H1 (cell line): ENCODE data around the gene BICD1. TPM values are rescaled to one million over a fixed set of nuclear protein-coding genes. Genes with fewer than 3 reads are reported as not detected.

Source experiments
- CTCF ChIA-PET: fragments of 300-600 bp; sonication (Branson Sonifier 250); formaldehyde crosslinking; loops from one replicate; lab custom pipeline; 2021; ENCODE audit not compliant: partially characterized antibody; lab: Charles Lee
- POLR2A ChIA-PET: fragments of 300-600 bp; sonication (Branson Sonifier 250); formaldehyde crosslinking; loops from one replicate; lab custom pipeline; 2021; ENCODE audit warnings: inconsistent platforms; ENCODE audit not compliant: partially characterized antibody; lab: Charles Lee
- DNase-seq, 2 experiments: peaks; one replicate each; pipeline versions ENCODE4 v3.0.0 to v3.0.0-alpha.2; 2010 to 2022; ENCODE audit warnings: low spot score in 2 of 2, low read depth in 1 of 2, mixed read lengths in 1 of 2
- FAIRE-seq: peaks from 2 replicates; lab custom pipeline; 2011; peaks lifted over from hg19 to GRCh38; lab: Jason Lieb, UNC
- H2AFZ ChIP-seq: 2 replicates; pipeline ENCODE4 v1.8.1; 2012; ENCODE audit warnings: low read length, inconsistent platforms
- H2AK5ac ChIP-seq: 2 replicates; pipeline ENCODE4 v1.6.1; 2013; ENCODE audit warnings: low read depth, low read length
- H2BK120ac ChIP-seq: replicated peaks from 2 replicates; pipeline ENCODE3; 2013; ENCODE audit warnings: low read depth, low read length, inconsistent platforms
- H2BK12ac ChIP-seq: 2 replicates; pipeline ENCODE4 v1.6.1; 2013; ENCODE audit warnings: low read depth, low read length
- H2BK15ac ChIP-seq: 2 replicates; pipeline ENCODE4 v1.6.1; 2013; ENCODE audit warnings: low read length
- H2BK20ac ChIP-seq: 2 replicates; pipeline ENCODE4 v1.6.1; 2013; ENCODE audit warnings: low read length
- H2BK5ac ChIP-seq: 2 replicates; pipeline ENCODE4 v1.6.1; 2013; ENCODE audit warnings: low read depth, low read length
- H3K14ac ChIP-seq: 2 replicates; pipeline ENCODE4 v1.6.1; 2013; ENCODE audit warnings: inconsistent platforms; ENCODE audit not compliant: insufficient read length
- H3K18ac ChIP-seq: 2 replicates; pipeline ENCODE4 v1.6.1; 2013; ENCODE audit warnings: low read length; ENCODE audit errors: extremely low read depth
- H3K23ac ChIP-seq: 2 replicates; pipeline ENCODE4 v1.6.1; 2013; ENCODE audit warnings: inconsistent platforms; ENCODE audit not compliant: insufficient read length
- H3K23me2 ChIP-seq: 2 replicates; pipeline ENCODE4 v1.6.1; 2013; ENCODE audit warnings: low read depth, low read length
- H3K27ac ChIP-seq: 2 replicates; pipeline ENCODE4 v1.6.1; 2011; ENCODE audit warnings: low read depth, low read length, inconsistent platforms
- H3K27me3 ChIP-seq, 4 experiments: replicated peaks in 1 of 4; 1 replicate in 1 of 4; 2 replicates in 3 of 4; pipeline versions ENCODE4 v1.6.1 to v1.8.1; 2011 to 2013; ENCODE audit warnings: low read length in 3 of 4, mild to moderate bottlenecking in 3 of 4, inconsistent platforms in 2 of 4, mixed read lengths in 2 of 4, moderate library complexity in 1 of 4; ENCODE audit not compliant: control insufficient read depth in 3 of 4, insufficient read depth in 3 of 4; ENCODE audit errors: extremely low read depth in 1 of 4
- H3K36me3 ChIP-seq, 4 experiments: 2 replicates each; pipeline versions ENCODE4 v1.6.1 to v1.8.1; 2011 to 2013; ENCODE audit warnings: mild to moderate bottlenecking in 4 of 4, low read length in 3 of 4, moderate library complexity in 2 of 4, control low read depth in 1 of 4, inconsistent platforms in 1 of 4; ENCODE audit not compliant: insufficient read depth in 4 of 4, control insufficient read depth in 2 of 4
- H3K4ac ChIP-seq: replicated peaks from 2 replicates; pipeline ENCODE3; 2013; ENCODE audit warnings: low read length, low read depth, mixed read lengths, inconsistent platforms; ENCODE audit not compliant: insufficient read length
- H3K4me1 ChIP-seq, 4 experiments: replicated peaks in 1 of 4; 1 replicate in 1 of 4; 2 replicates in 3 of 4; pipeline versions ENCODE4 v1.6.1 to v1.8.1; 2011 to 2013; ENCODE audit warnings: low read length in 3 of 4, inconsistent platforms in 2 of 4, mixed read lengths in 1 of 4; ENCODE audit not compliant: insufficient read depth in 4 of 4, control insufficient read depth in 3 of 4
- H3K4me2 ChIP-seq, 2 experiments: 2 replicates each; pipeline versions ENCODE4 v1.6.1 to v1.8.1; 2011 to 2013; ENCODE audit warnings: low read depth in 2 of 2, low read length in 2 of 2, control low read depth in 1 of 2, inconsistent platforms in 1 of 2, mild to moderate bottlenecking in 1 of 2; ENCODE audit not compliant: insufficient read depth in 1 of 2
- H3K4me3 ChIP-seq, 4 experiments: fragments of 200-600, 300-600 bp in 1 of 4; sonication (generic), shearing (Covaris generic), sonication (Bioruptor Twin) in 1 of 4; 2 replicates each; pipeline versions ENCODE4 v1.5.1 to v1.8.1; 2011 to 2016; ENCODE audit warnings: low read length in 4 of 4, low read depth in 3 of 4, control low read depth in 2 of 4, inconsistent platforms in 2 of 4, mild to moderate bottlenecking in 2 of 4, mixed read lengths in 1 of 4, moderate library complexity in 1 of 4; ENCODE audit not compliant: insufficient read depth in 2 of 4; ENCODE audit errors: extremely low read depth in 1 of 4
- H3K56ac ChIP-seq: replicated peaks from 2 replicates; pipeline ENCODE3; 2013; ENCODE audit warnings: low read depth, mild to moderate bottlenecking, mixed read lengths, low read length, inconsistent platforms; ENCODE audit not compliant: insufficient read length
- H3K79me1 ChIP-seq: 2 replicates; pipeline ENCODE4 v1.6.1; 2013; ENCODE audit warnings: low read depth, low read length, control low read depth
- H3K79me2 ChIP-seq, 2 experiments: 2 replicates each; pipeline versions ENCODE4 v1.6.1 to v1.8.1; 2012 to 2013; ENCODE audit warnings: low read length in 2 of 2, mild to moderate bottlenecking in 2 of 2, inconsistent platforms in 1 of 2; ENCODE audit not compliant: insufficient read depth in 2 of 2, control insufficient read depth in 1 of 2
- H3K9ac ChIP-seq, 4 experiments: replicated peaks in 1 of 4; 1 replicate in 1 of 4; 2 replicates in 3 of 4; pipeline versions ENCODE4 v1.6.1 to v1.8.1; 2011 to 2013; ENCODE audit warnings: low read depth in 3 of 4, low read length in 3 of 4, control low read depth in 2 of 4, mild to moderate bottlenecking in 2 of 4, moderate library complexity in 2 of 4, inconsistent platforms in 1 of 4; ENCODE audit errors: extremely low read depth in 1 of 4
- H3K9me3 ChIP-seq, 2 experiments: 2 replicates each; pipeline versions ENCODE4 v1.6.1 to v1.8.1; 2012 to 2013; ENCODE audit warnings: mild to moderate bottlenecking in 2 of 2, moderate library complexity in 2 of 2, control low read depth in 1 of 2, inconsistent platforms in 1 of 2, low read depth in 1 of 2, low read length in 1 of 2, mixed read lengths in 1 of 2; ENCODE audit not compliant: insufficient read depth in 2 of 2
- H4K20me1 ChIP-seq, 2 experiments: replicated peaks in 1 of 2; 2 replicates each; pipeline versions ENCODE3 to v1.8.1; 2011 to 2013; ENCODE audit warnings: inconsistent platforms in 2 of 2, low read length in 2 of 2, mild to moderate bottlenecking in 1 of 2; ENCODE audit not compliant: insufficient read depth in 2 of 2, control insufficient read depth in 1 of 2
- H4K5ac ChIP-seq: 2 replicates; pipeline ENCODE4 v1.6.1; 2013; ENCODE audit warnings: low read length, low read depth, mixed read lengths, inconsistent platforms; ENCODE audit not compliant: insufficient read length
- H4K8ac ChIP-seq: 2 replicates; pipeline ENCODE4 v1.8.0; 2013; ENCODE audit warnings: mild to moderate bottlenecking, moderate library complexity, low read length, inconsistent platforms; ENCODE audit not compliant: insufficient read depth; ENCODE audit errors: extremely low read depth
- H4K91ac ChIP-seq: replicated peaks from 2 replicates; pipeline ENCODE3; 2013; ENCODE audit warnings: low read length, mixed read lengths, inconsistent platforms; ENCODE audit not compliant: insufficient read length
- SRF ChIP-seq: IDR thresholded peaks from 2 replicates; pipeline ENCODE4 v1.6.1; 2011; ENCODE audit warnings: mild to moderate bottlenecking, low read depth, low read length, moderate library complexity
- USF2 ChIP-seq: IDR thresholded peaks from 2 replicates; pipeline ENCODE4 v1.6.1; 2011; ENCODE audit warnings: low read length, improper control_type of control experiment
- YY1 ChIP-seq: IDR thresholded peaks from 2 replicates; pipeline ENCODE4 v1.6.1; 2011; ENCODE audit warnings: low read depth, mild to moderate bottlenecking, low read length
- whole genome bisulfite sequencing, 2 experiments: shearing (Covaris generic) in 1 of 2; methylation state at CpG; one replicate each; pipeline versions ENCODE4 v1.1.6 to v1.1.7; 2013 to 2015; ENCODE audit warnings: low lambda C conversion rate in 2 of 2, mixed read lengths in 2 of 2, inconsistent platforms in 1 of 2, low coverage in 1 of 2, missing lambda C conversion rate in 1 of 2; ENCODE audit not compliant: insufficient replicate concordance in 2 of 2, insufficient coverage in 1 of 2, insufficient read length in 1 of 2; ENCODE audit errors: extremely low coverage in 1 of 2, missing lambda C conversion rate in 1 of 2; 5-methylcytosine and 5-hydroxymethylcytosine counted together
- polyA plus RNA-seq, 7 experiments: library from polyadenylated mRNA; depleted of rRNA in 3 of 7; stranded (reverse) in 5 of 7; unstranded in 2 of 7; fragments of >200 nt in 5 of 7; fragments of 200-250 nt in 2 of 7; gene quantifications; 1 replicate in 5 of 7; 2 replicates in 1 of 7; 4 replicates in 1 of 7; pipeline versions ENCODE4 v1.2.1 to v1.2.3, GENCODE V29; 2011 to 2013; ENCODE audit warnings: missing spikeins in 2 of 7, mixed read lengths in 2 of 7
- total RNA-seq: library from RNA; stranded (reverse); fragmentation: NEBNext Ultra II Directional; extraction: Animal tissue kit (Norgen Biotek cat#: 25700); gene quantifications from 2 replicates; pipeline ENCODE4 v1.2.1, GENCODE V29; 2021

The BICD1 gene
- total and polyA plus RNA-seq, 2 of the 8 experiments (the other 6 are each of a cell fraction or from before 2014, with no cell fraction given), result 34.1 to 58.4 TPM

GRCh38 chr12:32170437-32170998 is 63.9 kb downstream of the BICD1 start:
- H2AK5ac ChIP-seq, result no peak overlapping the region
- H3K9ac ChIP-seq, result no peak overlapping the region
- no peak overlapping the region for H2BK20ac ChIP-seq
- H4K91ac ChIP-seq, result no peak overlapping the region
- no peak overlapping the region for H2BK12ac ChIP-seq
- H2BK15ac ChIP-seq, result no peak overlapping the region
- no peak overlapping the region for H2BK5ac ChIP-seq
- no peak overlapping the region for H3K56ac ChIP-seq
- no peaks in the 10 kb centered on the region for H3K27me3 ChIP-seq
- no peak overlapping the region for H3K18ac ChIP-seq
- FAIRE-seq (no peak), DNase-seq (no peak)
- H3K4me2 ChIP-seq, result peak overlapping the region; percentile 53 to 56; a peak in 1 of 4 replicates
- no peak overlapping the region for H2BK120ac ChIP-seq
- no peak overlapping the region for H3K4ac ChIP-seq
- H3K27ac ChIP-seq, result no peak overlapping the region
- H3K79me1 ChIP-seq, result peaks cover 4% of the 10 kb centered on the region; the same call in 1 of the 2 replicates
- no peaks in the 10 kb centered on the region for H3K23me2 ChIP-seq
- H2AFZ ChIP-seq, result no peak overlapping the region
- no peaks in the 10 kb centered on the region for H3K9me3 ChIP-seq
- TF ChIP-seq SRF (no peak), YY1 (no peak), USF2 (no peak)
- H3K14ac ChIP-seq, result no peak overlapping the region
- ChIA-PET CTCF (interaction anchor here (0.8 to 1.7 kb wide), 2 partner anchors 91 to 110 kb away, joined by 3 to 4 read pairs; no protein-coding TSS in a partner anchor), POLR2A (interaction anchor here (1.6 to 2.2 kb wide), 2 partner anchors 12 to 15 kb away, joined by 3 to 10 read pairs; no protein-coding TSS in a partner anchor)
- WGBS, 2 experiments, result 87% methylated on average over 6 of the region's 6 CpGs; no CpG with 5 or more reads in 1 of the 2 experiments
- peaks cover 0 to 13% (median 10%) of the 10 kb centered on the region in 4 experiments for H3K4me1 ChIP-seq
- H4K5ac ChIP-seq, result no peak overlapping the region
- H4K20me1 ChIP-seq, result no peaks in the 10 kb centered on the region
- H3K79me2 ChIP-seq, result peaks cover 0 to 51% of the 10 kb centered on the region in 2 experiments; a peak in 2 of 4 replicates
- H4K8ac ChIP-seq, result no peak overlapping the region
- peaks cover 0 to 6% (median 0%) of the 10 kb centered on the region in 4 experiments; a peak in 1 of 8 replicates for H3K36me3 ChIP-seq
- peak overlapping the region in 1 of 4 experiments; percentile 17; a peak in 1 of 8 replicates for H3K4me3 ChIP-seq
- no peak overlapping the region for H3K23ac ChIP-seq
